Measurements from ENCODE around the gene GOLGB1.

Gene GOLGB1

GRCh38 chr3:121769246-121769645 lies 19.7 kb upstream of the GOLGB1 start:
- H3K4me3 ChIP-seq (ENCODE audit: low read depth, low read length), result no peak overlapping the region
- TF ChIP-seq CTCF (IDR thresholded peaks at IDR 0.05; ENCODE audit: low read depth, low read length, missing control alignments), result no peak
- DNase-seq (ENCODE audit: low read depth), result no peak

- no peak for DNase-seq (ENCODE audit: low read depth)
- TF ChIP-seq CTCF (IDR thresholded peaks at IDR 0.05; ENCODE audit: low read depth, low read length, missing control alignments), result no peak
- no peak overlapping the region for H3K4me3 ChIP-seq (ENCODE audit: low read depth, low read length)
Measured at GRCh38 chr3:121768452-121768851, 18.9 kb upstream of the GOLGB1 start.

- TF ChIP-seq CTCF (IDR thresholded peaks at IDR 0.05; ENCODE audit: low read depth, low read length, missing control alignments), result no peak
- no peak for DNase-seq (ENCODE audit: low read depth)
- no peak overlapping the region for H3K4me3 ChIP-seq (ENCODE audit: low read depth, low read length)
Measured at GRCh38 chr3:121759541-121760202, 10.1 kb upstream of the GOLGB1 start.

- H3K4me3 ChIP-seq (ENCODE audit: low read depth, low read length), result no peak overlapping the region
- no peak for TF ChIP-seq CTCF (IDR thresholded peaks at IDR 0.05; ENCODE audit: low read depth, low read length, missing control alignments)
- DNase-seq (ENCODE audit: low read depth), result no peak
Measured at GRCh38 chr3:121758727-121759450, 9.3 kb upstream of the GOLGB1 start.

GRCh38 chr3:121757812-121758545 lies 8.4 kb upstream of the GOLGB1 start:
- TF ChIP-seq CTCF (IDR thresholded peaks at IDR 0.05; ENCODE audit: low read depth, low read length, missing control alignments), result no peak
- no peak overlapping the region for H3K4me3 ChIP-seq (ENCODE audit: low read depth, low read length)
- DNase-seq (ENCODE audit: low read depth), result no peak

- TF ChIP-seq CTCF (IDR thresholded peaks at IDR 0.05; ENCODE audit: low read depth, low read length, missing control alignments), result no peak
- no peak overlapping the region for H3K4me3 ChIP-seq (ENCODE audit: low read depth, low read length)
- no peak for DNase-seq (ENCODE audit: low read depth)
Measured at GRCh38 chr3:121757087-121757811, 7.7 kb upstream of the GOLGB1 start.

Measured in GM12864 (cell line).